Activated gamma-delta T cell treated with anti-CD3 and anti-CD28 coated beads, Interleukin-2, amount 50 U/mL, for 16 hours (primary cell): ENCODE data around the gene TMEM203.
A peak's percentile ranks its signal among the peaks of the same experiment; 100 is the strongest.
"Not testable (repeated sequence)": the region's sequence is repeated elsewhere in the genome, so short reads cannot be mapped to it uniquely, and the experiment has no call there.

Source experiments
- DNase-seq: peaks from one replicate; pipeline ENCODE4 v3.0.0-alpha.2; 2020; ENCODE audit warnings: low read depth

The TMEM203 gene

GRCh38 chr9:137205126-137206069 is at the start of gene TMEM203, which contains the start of gene NDOR1:
TSS of gene TMEM203 (minus strand) at chr9:137205648. CDS start at chr9:137205414, 234 bp downstream.
TSS of gene NDOR1 (plus strand) at chr9:137205700. CDS start at chr9:137205778, 78 bp downstream.
- peak; percentile 91 for DNase-seq

- DNase-seq, result peak; percentile 91
These were observed 49.4 kb upstream of the TMEM203 start, which contains the start of gene NELFB for GRCh38 chr9:137254624-137255447. TSS of gene NELFB (plus strand) at chr9:137255327.

GRCh38 chr9:137253717-137254623 is 48.5 kb upstream of the TMEM203 start:
- no peak for DNase-seq

- no peak for DNase-seq
These were observed 47.4 kb upstream of the TMEM203 start for GRCh38 chr9:137252555-137253506.

- DNase-seq, result no peak
These were observed 46.2 kb upstream of the TMEM203 start for GRCh38 chr9:137251490-137252268.

- no peak for DNase-seq
These were observed 45.7 kb upstream of the TMEM203 start, which contains the start of gene STPG3 for GRCh38 chr9:137251194-137251461. TSS of gene STPG3 (plus strand) at chr9:137251286. CDS start at chr9:137251287, 1 bp downstream.

GRCh38 chr9:137250329-137251193 is 45.1 kb upstream of the TMEM203 start:
- no peak for DNase-seq

- DNase-seq, result no peak
These were observed 42.4 kb upstream of the TMEM203 start for GRCh38 chr9:137247916-137248175.

GRCh38 chr9:137247135-137247915 is 41.9 kb upstream of the TMEM203 start:
- no peak for DNase-seq

GRCh38 chr9:137245450-137246421 is 40.3 kb upstream of the TMEM203 start:
- no peak for DNase-seq

GRCh38 chr9:137244486-137245449 is 39.3 kb upstream of the TMEM203 start:
- DNase-seq, result no peak

GRCh38 chr9:137243626-137244485 is 38.4 kb upstream of the TMEM203 start:
- DNase-seq, result no peak

- DNase-seq, result not testable (repeated sequence)
These were observed 37.8 kb upstream of the TMEM203 start for GRCh38 chr9:137243266-137243625.

GRCh38 chr9:137242269-137243203 is 37.1 kb upstream of the TMEM203 start:
- DNase-seq, result no peak
